HEK293 (cell line): ENCODE results near the gene SOX5.

Source experiments
- CTCF ChIA-PET: fragments of 350-600 bp; formaldehyde crosslinking; extraction: SDS; loops from one replicate; lab custom pipeline; 2021; ENCODE audit warnings: antibody characterized with exemption; lab: Yijun Ruan, JAX
- POLR2A ChIA-PET: fragments of 300-600 bp; formaldehyde crosslinking; extraction: SDS; loops from one replicate; lab custom pipeline; 2020; ENCODE audit warnings: antibody characterized with exemption, inconsistent platforms; lab: Yijun Ruan, JAX
- H3K27ac ChIP-seq: fragments of 200-500 bp; sonication (Bioruptor generic); 2 replicates; pipeline ENCODE4 v1.5.1; 2014; ENCODE audit warnings: low read depth, low read length, control low read depth, inconsistent platforms; ENCODE audit errors: extremely low read depth
- H3K36me3 ChIP-seq, 2 experiments: fragments of 200-500 bp in 1 of 2; sonication (Bioruptor generic) in 1 of 2; 1 replicate in 1 of 2; 2 replicates in 1 of 2; pipeline ENCODE4 v1.5.1; 2014 to 2017; ENCODE audit warnings: inconsistent platforms in 2 of 2, low read length in 2 of 2; ENCODE audit not compliant: control insufficient read depth in 2 of 2, insufficient read depth in 1 of 2
- H3K4me1 ChIP-seq: fragments of 200-500 bp; sonication (Bioruptor generic); 2 replicates; pipeline ENCODE4 v1.5.1; 2014; ENCODE audit warnings: mild to moderate bottlenecking, low read length, inconsistent platforms; ENCODE audit not compliant: control insufficient read depth, insufficient read depth
- H3K4me3 ChIP-seq: 2 replicates; pipeline ENCODE4 v1.5.1; 2011; ENCODE audit warnings: low read depth, mild to moderate bottlenecking, control low read depth, low read length, moderate library complexity
- H3K9me3 ChIP-seq: fragments of 200-500 bp; sonication (Bioruptor generic); 2 replicates; pipeline ENCODE4 v1.5.1; 2014; ENCODE audit warnings: low read depth, low read length, inconsistent platforms; ENCODE audit not compliant: control insufficient read depth, insufficient read depth
- GLIS1 ChIP-seq: fragments of 450-650 bp; formaldehyde crosslinking; IDR thresholded peaks from 2 replicates; pipeline ENCODE4 v1.5.1; 2016; ENCODE audit warnings: missing biosample characterization, missing genetic modification characterization
- INSM2 ChIP-seq: fragments of 450-650 bp; formaldehyde crosslinking; IDR thresholded peaks from 2 replicates; pipeline ENCODE4 v1.5.1; 2016; ENCODE audit warnings: missing biosample characterization, missing genetic modification characterization
- KLF7 ChIP-seq: fragments of 450-650 bp; formaldehyde crosslinking; IDR thresholded peaks from 2 replicates; pipeline ENCODE4 v1.5.1; 2016; ENCODE audit warnings: missing biosample characterization, missing genetic modification characterization, borderline replicate concordance
- OVOL3 ChIP-seq: fragments of 450-650 bp; formaldehyde crosslinking; IDR thresholded peaks from 2 replicates; pipeline ENCODE4 v1.5.1; 2016; ENCODE audit warnings: missing biosample characterization, missing genetic modification characterization
- SCRT2 ChIP-seq: fragments of 450-650 bp; formaldehyde crosslinking; IDR thresholded peaks from 2 replicates; pipeline ENCODE4 v1.5.1; 2016; ENCODE audit warnings: missing biosample characterization, missing genetic modification characterization
- ZBTB17 ChIP-seq: fragments of 450-650 bp; formaldehyde crosslinking; IDR thresholded peaks from 2 replicates; pipeline ENCODE4 v1.5.1; 2016; ENCODE audit warnings: missing biosample characterization, missing genetic modification characterization
- ZBTB21 ChIP-seq: fragments of 450-650 bp; formaldehyde crosslinking; IDR thresholded peaks from 2 replicates; pipeline ENCODE4 v1.5.1; 2017; ENCODE audit warnings: missing biosample characterization, missing genetic modification characterization
- ZNF112 ChIP-seq: fragments of 450-650 bp; formaldehyde crosslinking; IDR thresholded peaks from 2 replicates; pipeline ENCODE4 v1.5.0; 2017; ENCODE audit warnings: missing biosample characterization, missing genetic modification characterization
- ZNF121 ChIP-seq: fragments of 450-650 bp; formaldehyde crosslinking; IDR thresholded peaks from 2 replicates; pipeline ENCODE4 v1.5.1; 2016; ENCODE audit warnings: missing biosample characterization, missing genetic modification characterization
- ZNF175 ChIP-seq: fragments of 450-650 bp; formaldehyde crosslinking; IDR thresholded peaks from 2 replicates; pipeline ENCODE4 v1.5.1; 2016; ENCODE audit warnings: missing biosample characterization, missing genetic modification characterization
- ZNF211 ChIP-seq: fragments of 450-650 bp; formaldehyde crosslinking; IDR thresholded peaks from 2 replicates; pipeline ENCODE4 v1.5.1; 2016; ENCODE audit warnings: low read depth, missing biosample characterization, missing genetic modification characterization
- ZNF26 ChIP-seq: fragments of 450-650 bp; formaldehyde crosslinking; IDR thresholded peaks from 2 replicates; pipeline ENCODE4 v1.5.1; 2016; ENCODE audit warnings: missing biosample characterization, missing genetic modification characterization
- ZNF335 ChIP-seq: fragments of 450-650 bp; formaldehyde crosslinking; conservative IDR thresholded peaks from 2 replicates; pipeline ENCODE4 v1.5.1; 2016; ENCODE audit warnings: missing biosample characterization, missing genetic modification characterization
- ZNF473 ChIP-seq: fragments of 450-650 bp; formaldehyde crosslinking; IDR thresholded peaks from 2 replicates; pipeline ENCODE4 v1.5.1; 2017; ENCODE audit warnings: missing biosample characterization, missing genetic modification characterization
- ZNF776 ChIP-seq: fragments of 450-650 bp; formaldehyde crosslinking; IDR thresholded peaks from 2 replicates; pipeline ENCODE4 v1.5.0; 2017; ENCODE audit warnings: missing biosample characterization, missing genetic modification characterization, borderline replicate concordance
- TF ChIP-seq, protein P1 (sequence below): fragments of 450-650 bp; formaldehyde crosslinking; IDR thresholded peaks from 2 replicates; pipeline ENCODE4 v1.5.1; 2017; ENCODE audit warnings: missing biosample characterization, mild to moderate bottlenecking, missing genetic modification characterization, moderate library complexity
- TF ChIP-seq, protein P2 (sequence below): fragments of 450-650 bp; formaldehyde crosslinking; conservative IDR thresholded peaks from 2 replicates; pipeline ENCODE4 v1.5.1; 2016; ENCODE audit warnings: low read depth, missing biosample characterization, missing genetic modification characterization

Gene SOX5

DNA sequence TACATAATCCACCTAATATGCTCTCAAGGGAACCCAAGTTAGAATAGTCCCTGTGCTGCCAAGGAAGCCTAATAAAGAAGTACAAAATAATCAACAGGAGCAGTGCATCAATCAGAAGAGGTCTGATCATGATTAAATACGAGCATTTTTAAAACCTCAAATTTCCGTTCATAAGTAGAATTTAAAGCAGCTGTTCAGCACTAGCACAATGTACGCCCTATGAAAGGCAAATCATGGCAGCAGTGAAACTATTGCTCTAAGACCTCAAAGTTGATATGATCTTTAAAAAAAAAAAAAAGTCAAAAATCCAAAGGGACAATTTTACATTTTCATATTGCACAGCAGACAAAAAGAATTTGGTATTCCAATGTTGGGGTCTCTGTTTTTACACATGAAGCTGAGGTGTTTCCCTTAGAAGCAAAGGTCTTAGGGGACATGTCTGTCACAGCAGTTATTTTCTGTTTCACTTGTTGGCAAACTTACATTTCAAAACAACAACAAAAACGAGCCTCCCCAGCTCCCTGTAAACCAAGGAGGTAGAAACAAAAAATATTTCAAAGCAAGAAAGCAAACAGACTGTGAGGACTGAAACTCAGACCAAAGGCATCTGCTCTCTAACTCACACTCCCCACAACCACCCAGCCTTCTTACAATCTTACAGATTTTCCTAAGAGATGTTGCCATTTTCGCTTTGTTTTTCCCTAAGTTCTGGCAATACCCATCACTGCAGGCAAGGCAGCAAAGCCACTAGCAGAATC, 28.2 kb downstream of the SOX5 start:
- no peak for TF ChIP-seq ZNF211 (tag by site-specific recombination)
- TF ChIP-seq OVOL3 (tag by site-specific recombination), result no peak
- TF ChIP-seq ZNF112 (tag by site-specific recombination), result no peak
- no peak for TF ChIP-seq KLF7
- TF ChIP-seq INSM2 (tag by site-specific recombination), result no peak
- no peak for TF ChIP-seq ZBTB21
- TF ChIP-seq ZNF776 (tag by site-specific recombination), result no peak
- no peak for TF ChIP-seq ZNF335
- TF ChIP-seq, protein P1, sequence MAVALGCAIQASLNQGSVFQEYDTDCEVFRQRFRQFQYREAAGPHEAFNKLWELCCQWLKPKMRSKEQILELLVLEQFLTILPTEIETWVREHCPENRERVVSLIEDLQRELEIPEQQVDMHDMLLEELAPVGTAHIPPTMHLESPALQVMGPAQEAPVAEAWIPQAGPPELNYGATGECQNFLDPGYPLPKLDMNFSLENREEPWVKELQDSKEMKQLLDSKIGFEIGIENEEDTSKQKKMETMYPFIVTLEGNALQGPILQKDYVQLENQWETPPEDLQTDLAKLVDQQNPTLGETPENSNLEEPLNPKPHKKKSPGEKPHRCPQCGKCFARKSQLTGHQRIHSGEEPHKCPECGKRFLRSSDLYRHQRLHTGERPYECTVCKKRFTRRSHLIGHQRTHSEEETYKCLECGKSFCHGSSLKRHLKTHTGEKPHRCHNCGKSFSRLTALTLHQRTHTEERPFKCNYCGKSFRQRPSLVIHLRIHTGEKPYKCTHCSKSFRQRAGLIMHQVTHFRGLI (tag by site-specific recombination), result no peak
- TF ChIP-seq GLIS1 (tag by site-specific recombination), result no peak
- TF ChIP-seq, protein P2, sequence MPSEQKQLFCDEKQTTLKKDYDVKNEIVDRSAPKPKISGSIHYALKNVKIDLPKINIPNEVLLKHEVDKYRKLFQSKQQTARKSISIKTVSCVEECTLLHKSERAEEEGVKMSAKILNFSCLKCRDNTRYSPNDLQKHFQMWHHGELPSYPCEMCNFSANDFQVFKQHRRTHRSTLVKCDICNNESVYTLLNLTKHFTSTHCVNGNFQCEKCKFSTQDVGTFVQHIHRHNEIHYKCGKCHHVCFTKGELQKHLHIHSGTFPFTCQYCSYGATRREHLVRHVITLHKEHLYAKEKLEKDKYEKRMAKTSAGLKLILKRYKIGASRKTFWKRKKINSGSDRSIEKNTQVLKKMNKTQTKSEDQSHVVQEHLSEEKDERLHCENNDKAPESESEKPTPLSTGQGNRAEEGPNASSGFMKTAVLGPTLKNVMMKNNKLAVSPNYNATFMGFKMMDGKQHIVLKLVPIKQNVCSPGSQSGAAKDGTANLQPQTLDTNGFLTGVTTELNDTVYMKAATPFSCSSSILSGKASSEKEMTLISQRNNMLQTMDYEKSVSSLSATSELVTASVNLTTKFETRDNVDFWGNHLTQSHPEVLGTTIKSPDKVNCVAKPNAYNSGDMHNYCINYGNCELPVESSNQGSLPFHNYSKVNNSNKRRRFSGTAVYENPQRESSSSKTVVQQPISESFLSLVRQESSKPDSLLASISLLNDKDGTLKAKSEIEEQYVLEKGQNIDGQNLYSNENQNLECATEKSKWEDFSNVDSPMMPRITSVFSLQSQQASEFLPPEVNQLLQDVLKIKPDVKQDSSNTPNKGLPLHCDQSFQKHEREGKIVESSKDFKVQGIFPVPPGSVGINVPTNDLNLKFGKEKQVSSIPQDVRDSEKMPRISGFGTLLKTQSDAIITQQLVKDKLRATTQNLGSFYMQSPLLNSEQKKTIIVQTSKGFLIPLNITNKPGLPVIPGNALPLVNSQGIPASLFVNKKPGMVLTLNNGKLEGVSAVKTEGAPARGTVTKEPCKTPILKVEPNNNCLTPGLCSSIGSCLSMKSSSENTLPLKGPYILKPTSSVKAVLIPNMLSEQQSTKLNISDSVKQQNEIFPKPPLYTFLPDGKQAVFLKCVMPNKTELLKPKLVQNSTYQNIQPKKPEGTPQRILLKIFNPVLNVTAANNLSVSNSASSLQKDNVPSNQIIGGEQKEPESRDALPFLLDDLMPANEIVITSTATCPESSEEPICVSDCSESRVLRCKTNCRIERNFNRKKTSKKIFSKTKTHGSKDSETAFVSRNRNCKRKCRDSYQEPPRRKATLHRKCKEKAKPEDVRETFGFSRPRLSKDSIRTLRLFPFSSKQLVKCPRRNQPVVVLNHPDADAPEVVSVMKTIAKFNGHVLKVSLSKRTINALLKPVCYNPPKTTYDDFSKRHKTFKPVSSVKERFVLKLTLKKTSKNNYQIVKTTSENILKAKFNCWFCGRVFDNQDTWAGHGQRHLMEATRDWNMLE (tag by site-specific recombination), result no peak
- no peak for TF ChIP-seq ZNF175
- no peak for TF ChIP-seq ZNF121
- TF ChIP-seq ZBTB17 (tag by site-specific recombination), result no peak
- TF ChIP-seq ZNF26 (tag by site-specific recombination), result no peak
- no peak for TF ChIP-seq ZNF473
- TF ChIP-seq SCRT2 (tag by site-specific recombination), result no peak
- H3K4me1 ChIP-seq, result no peaks in the 10 kb centered on the region
- H3K9me3 ChIP-seq, result no peaks in the 10 kb centered on the region
- no peak overlapping the region for H3K4me3 ChIP-seq
- no peaks in the 10 kb centered on the region for H3K36me3 ChIP-seq
- ChIA-PET POLR2A (no interaction called here), CTCF (no interaction called here)
- no peak overlapping the region for H3K27ac ChIP-seq
